ENCODE data around the gene TSPEAR.

Gene TSPEAR

DNA sequence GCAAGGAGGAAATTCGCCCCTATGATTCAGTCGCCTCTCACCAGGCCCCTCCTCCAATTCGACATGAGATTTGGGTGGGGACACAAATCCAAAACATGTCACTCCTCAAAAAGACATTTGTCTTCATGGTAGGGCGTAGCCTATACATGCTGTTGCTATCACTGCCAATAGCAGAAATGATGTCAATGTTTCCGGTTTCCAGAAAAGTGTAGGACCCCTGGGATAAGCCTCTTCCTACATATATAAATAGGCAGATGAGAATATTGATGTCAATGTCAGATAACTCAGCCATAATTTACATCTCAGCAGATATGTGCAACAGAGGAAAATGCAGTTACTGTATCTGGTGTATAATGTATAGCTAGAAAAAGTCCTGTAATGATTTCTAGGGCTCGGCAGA lies 239.4 kb downstream of the TSPEAR start:
- no peaks in the 10 kb centered on the region for H3K27me3 Mint-ChIP-seq
- no peaks in the 10 kb centered on the region for H3K4me1 Mint-ChIP-seq (ENCODE audit: low read depth)
- no peak for DNase-seq
- no peak overlapping the region for H3K27ac Mint-ChIP-seq
- no peak overlapping the region for H3K4me3 Mint-ChIP-seq
- H3K36me3 Mint-ChIP-seq (ENCODE audit: low read depth): no peaks in the 10 kb centered on the region
- H3K9me3 Mint-ChIP-seq: no peaks in the 10 kb centered on the region

- Mint-ChIP-seq H3K4me1 (ENCODE audit: low read depth) (no peaks in the 10 kb centered on the region), H3K36me3 (ENCODE audit: low read depth) (no peaks in the 10 kb centered on the region), H3K9me3 (no peaks in the 10 kb centered on the region), H3K27me3 (no peaks in the 10 kb centered on the region), H3K4me3 (no peak overlapping the region), H3K27ac (no peak overlapping the region)
- DNase-seq: no peak
Observed at GRCh38 chr21:44471341-44471740, 240.0 kb downstream of the TSPEAR start.

DNA sequence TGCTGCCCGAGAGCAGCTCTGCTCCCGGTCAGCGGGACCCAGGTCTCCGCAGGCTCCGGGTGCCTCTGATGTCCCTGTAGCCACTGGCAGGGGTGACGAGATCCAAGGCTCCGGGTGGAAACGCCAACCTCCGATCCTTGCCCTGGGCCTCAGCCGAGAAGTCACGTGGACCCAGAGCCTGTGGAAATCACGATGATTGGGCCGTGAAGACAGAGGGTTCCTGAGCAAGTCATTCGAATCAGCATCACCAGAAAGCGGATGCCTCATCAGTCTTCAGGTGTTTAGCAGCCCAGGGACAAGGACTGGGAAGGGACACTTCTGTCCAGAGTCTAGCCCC lies 243.5 kb downstream of the TSPEAR start:
- H3K36me3 Mint-ChIP-seq (ENCODE audit: low read depth): no peaks in the 10 kb centered on the region
- H3K4me3 Mint-ChIP-seq: no peak overlapping the region
- DNase-seq: no peak
- no peak overlapping the region for H3K27ac Mint-ChIP-seq
- no peaks in the 10 kb centered on the region for H3K4me1 Mint-ChIP-seq (ENCODE audit: low read depth)
- no peaks in the 10 kb centered on the region for H3K27me3 Mint-ChIP-seq
- H3K9me3 Mint-ChIP-seq: no peaks in the 10 kb centered on the region

GRCh38 chr21:44466996-44467858 lies 244.1 kb downstream of the TSPEAR start:
- Mint-ChIP-seq H3K9me3 (no peaks in the 10 kb centered on the region), H3K36me3 (ENCODE audit: low read depth) (no peaks in the 10 kb centered on the region), H3K27ac (no peak overlapping the region), H3K4me1 (ENCODE audit: low read depth) (no peaks in the 10 kb centered on the region), H3K4me3 (no peak overlapping the region), H3K27me3 (no peaks in the 10 kb centered on the region)
- no peak for DNase-seq

DNA sequence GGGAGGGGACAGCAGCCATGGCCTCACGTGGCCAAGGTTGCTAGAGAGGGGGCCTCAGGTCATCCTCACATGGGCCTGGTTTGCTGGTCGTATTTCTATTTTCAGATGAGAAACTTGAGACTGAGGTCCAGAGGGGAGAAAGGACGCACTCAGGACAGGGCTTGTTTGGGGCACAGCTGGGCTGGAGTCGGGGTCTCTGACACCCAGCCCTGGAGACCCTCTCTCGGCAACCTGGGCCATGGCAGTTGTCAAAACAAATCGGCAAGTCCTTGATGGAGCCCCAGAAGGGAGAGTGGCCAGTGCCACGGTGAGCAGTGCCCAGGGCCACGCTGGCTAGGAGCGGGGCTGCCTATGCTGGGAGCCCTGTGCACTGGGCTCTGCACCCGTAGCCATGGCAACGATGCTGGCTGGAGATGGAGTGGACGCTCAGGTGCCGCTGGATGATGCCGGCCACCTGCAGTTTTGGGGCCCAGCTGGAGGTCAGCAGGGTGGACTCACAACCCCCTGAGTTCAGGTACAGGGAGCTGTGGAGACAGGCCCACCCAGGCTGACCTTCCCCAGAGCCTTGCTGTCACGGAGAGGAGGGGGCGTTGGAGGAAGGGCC lies 244.9 kb downstream of the TSPEAR start:
- H3K9me3 Mint-ChIP-seq: no peaks in the 10 kb centered on the region

GRCh38 chr21:44464351-44464750 lies 247.0 kb downstream of the TSPEAR start:
- Mint-ChIP-seq H3K36me3 (ENCODE audit: low read depth) (no peaks in the 10 kb centered on the region), H3K9me3 (no peaks in the 10 kb centered on the region), H3K27ac (no peak overlapping the region), H3K27me3 (no peaks in the 10 kb centered on the region), H3K4me3 (no peak overlapping the region), H3K4me1 (ENCODE audit: low read depth) (no peaks in the 10 kb centered on the region)
- no peak for DNase-seq

More for the DNA sequence above, 244.9 kb downstream of the TSPEAR start:
- no peaks in the 10 kb centered on the region for H3K4me1 Mint-ChIP-seq (ENCODE audit: low read depth)
- DNase-seq: no peak
- no peaks in the 10 kb centered on the region for H3K36me3 Mint-ChIP-seq (ENCODE audit: low read depth)
- no peaks in the 10 kb centered on the region for H3K27me3 Mint-ChIP-seq
- no peak overlapping the region for H3K27ac Mint-ChIP-seq
- no peak overlapping the region for H3K4me3 Mint-ChIP-seq

GRCh38 chr21:44463724-44464123 lies 247.6 kb downstream of the TSPEAR start:
- no peak for DNase-seq
- Mint-ChIP-seq H3K4me1 (ENCODE audit: low read depth) (no peaks in the 10 kb centered on the region), H3K27me3 (no peaks in the 10 kb centered on the region), H3K4me3 (no peak overlapping the region), H3K9me3 (no peaks in the 10 kb centered on the region), H3K36me3 (ENCODE audit: low read depth) (no peaks in the 10 kb centered on the region), H3K27ac (no peak overlapping the region)

GRCh38 chr21:44462834-44463200 lies 248.6 kb downstream of the TSPEAR start:
- Mint-ChIP-seq H3K9me3 (no peaks in the 10 kb centered on the region), H3K27ac (no peak overlapping the region), H3K27me3 (no peaks in the 10 kb centered on the region), H3K36me3 (ENCODE audit: low read depth) (no peaks in the 10 kb centered on the region), H3K4me1 (ENCODE audit: low read depth) (no peaks in the 10 kb centered on the region), H3K4me3 (no peak overlapping the region)
- no peak for DNase-seq

GRCh38 chr21:44462086-44462833 lies 249.1 kb downstream of the TSPEAR start:
- Mint-ChIP-seq H3K36me3 (ENCODE audit: low read depth) (no peaks in the 10 kb centered on the region), H3K27ac (no peak overlapping the region)

GRCh38 chr21:44461464-44462001 lies 249.8 kb downstream of the TSPEAR start:
- Mint-ChIP-seq H3K9me3 (no peaks in the 10 kb centered on the region), H3K27ac (no peak overlapping the region), H3K4me1 (ENCODE audit: low read depth) (peaks cover under 1% of the 10 kb centered on the region), H3K27me3 (no peaks in the 10 kb centered on the region), H3K36me3 (ENCODE audit: low read depth) (no peaks in the 10 kb centered on the region), H3K4me3 (no peak overlapping the region)
- no peak for DNase-seq

More at GRCh38 chr21:44462086-44462833, 249.1 kb downstream of the TSPEAR start:
- Mint-ChIP-seq H3K4me3 (no peak overlapping the region), H3K27me3 (no peaks in the 10 kb centered on the region), H3K4me1 (ENCODE audit: low read depth) (no peaks in the 10 kb centered on the region), H3K9me3 (no peaks in the 10 kb centered on the region)
- DNase-seq: no peak

GRCh38 chr21:44461005-44461404 lies 250.4 kb downstream of the TSPEAR start:
- H3K9me3 Mint-ChIP-seq: no peaks in the 10 kb centered on the region
- no peak overlapping the region for H3K27ac Mint-ChIP-seq
- DNase-seq: no peak
- peaks cover 3% of the 10 kb centered on the region for H3K4me1 Mint-ChIP-seq (ENCODE audit: low read depth)
- no peak overlapping the region for H3K4me3 Mint-ChIP-seq
- no peaks in the 10 kb centered on the region for H3K36me3 Mint-ChIP-seq (ENCODE audit: low read depth)
- H3K27me3 Mint-ChIP-seq: no peaks in the 10 kb centered on the region

DNA sequence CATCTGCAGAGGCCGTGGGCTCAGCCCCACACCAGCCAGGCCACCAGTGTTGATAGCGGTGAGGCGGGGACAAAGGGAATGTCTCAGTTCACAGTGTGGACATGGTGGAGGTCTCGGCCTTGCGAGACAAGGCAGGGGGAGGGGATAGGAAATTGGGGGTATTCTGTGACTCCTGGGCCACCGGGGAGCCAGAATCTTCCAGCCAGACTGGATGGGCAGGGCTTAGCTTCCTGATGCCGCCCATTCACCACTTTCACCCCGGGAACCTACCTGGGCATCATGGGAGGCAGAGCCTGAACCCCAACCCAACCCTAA lies 251.0 kb downstream of the TSPEAR start:
- Mint-ChIP-seq H3K4me3 (no peak overlapping the region), H3K27ac (no peak overlapping the region)

DNA sequence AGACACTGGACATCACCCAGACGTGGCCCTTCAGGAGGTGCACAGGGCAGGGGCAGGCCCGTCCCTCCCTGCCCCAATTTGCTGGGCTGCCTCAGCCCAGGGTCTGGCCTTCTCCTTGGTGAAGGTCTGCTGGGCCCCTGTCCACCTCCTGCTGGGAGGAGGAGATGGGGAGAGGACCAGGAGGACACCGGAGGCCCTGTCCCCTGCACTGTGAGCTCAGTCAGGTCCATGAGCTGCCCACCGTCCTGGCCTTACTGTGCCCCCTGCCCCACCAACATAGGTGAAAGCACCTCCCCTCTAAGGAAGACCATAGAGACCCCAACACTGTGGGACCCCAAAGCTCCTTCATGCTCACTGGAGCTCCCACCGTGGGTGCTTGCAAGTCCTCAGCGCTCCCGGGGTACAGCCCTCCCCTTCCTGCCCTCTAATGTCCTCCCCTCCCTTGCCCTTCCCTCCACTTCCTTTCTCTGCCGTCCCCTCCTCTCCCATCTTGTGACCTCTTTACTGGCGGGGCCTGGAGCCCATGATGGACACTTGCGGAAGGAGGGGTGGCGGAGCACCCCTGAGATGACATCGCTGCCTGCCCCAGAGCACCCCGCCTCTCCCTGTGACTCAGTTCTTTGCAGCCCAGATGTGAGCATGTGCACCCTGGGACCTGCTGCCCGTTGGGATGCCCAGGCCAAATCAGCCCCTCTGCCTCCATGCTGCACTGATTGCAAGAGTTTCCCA lies 251.5 kb downstream of the TSPEAR start:
- H3K4me1 Mint-ChIP-seq (ENCODE audit: low read depth): peaks cover 3% of the 10 kb centered on the region

More for the DNA sequence above, 251.0 kb downstream of the TSPEAR start:
- no peaks in the 10 kb centered on the region for H3K9me3 Mint-ChIP-seq
- no peak for DNase-seq
- H3K27me3 Mint-ChIP-seq: no peaks in the 10 kb centered on the region
- H3K4me1 Mint-ChIP-seq (ENCODE audit: low read depth): peaks cover 3% of the 10 kb centered on the region
- H3K36me3 Mint-ChIP-seq (ENCODE audit: low read depth): no peaks in the 10 kb centered on the region

DNA sequence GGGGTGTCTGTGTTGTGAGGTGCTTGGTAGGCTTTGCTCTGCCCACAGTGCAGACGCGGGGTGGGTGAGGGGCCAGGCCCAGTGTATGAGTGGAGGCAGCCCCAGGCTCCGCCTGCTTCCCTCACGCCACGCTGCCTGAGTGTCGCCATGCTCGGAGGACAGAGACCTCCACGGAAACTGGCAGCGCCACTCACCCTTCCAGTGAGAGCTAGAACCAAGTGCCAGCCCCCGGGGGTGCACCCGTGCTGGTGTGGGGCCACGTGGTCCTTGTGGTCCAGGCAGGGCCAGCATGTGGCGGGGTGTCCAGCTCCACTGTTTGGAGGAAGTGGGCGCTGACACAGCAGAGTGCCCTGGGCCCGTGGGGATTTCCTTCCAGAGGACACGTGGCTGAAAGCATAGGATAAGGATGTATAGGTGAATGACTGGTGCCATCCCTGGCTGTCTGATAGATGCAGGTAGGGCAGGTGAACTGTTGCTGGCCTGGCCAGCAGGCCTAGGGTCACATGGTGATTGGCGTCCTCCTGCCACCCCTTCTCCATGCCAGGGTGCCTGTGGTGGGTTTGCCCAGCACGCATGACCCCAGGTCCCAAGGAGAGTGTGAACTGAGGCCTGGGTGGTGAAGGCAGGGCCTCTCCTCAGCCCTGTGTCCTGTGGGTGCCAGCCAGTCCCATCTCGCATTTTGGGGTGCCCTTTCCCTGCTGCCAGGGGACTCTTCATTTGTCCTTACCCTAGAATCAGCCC lies 252.2 kb downstream of the TSPEAR start:
- Mint-ChIP-seq H3K4me1 (ENCODE audit: low read depth) (peaks cover 4% of the 10 kb centered on the region), H3K9me3 (peaks cover 3% of the 10 kb centered on the region), H3K4me3 (no peak overlapping the region), H3K27ac (no peak overlapping the region), H3K36me3 (ENCODE audit: low read depth) (no peaks in the 10 kb centered on the region), H3K27me3 (peaks cover 5% of the 10 kb centered on the region)
- DNase-seq: no peak

More for the DNA sequence above, 251.5 kb downstream of the TSPEAR start:
- DNase-seq: no peak
- Mint-ChIP-seq H3K27ac (no peak overlapping the region), H3K4me3 (no peak overlapping the region), H3K27me3 (no peaks in the 10 kb centered on the region), H3K36me3 (ENCODE audit: low read depth) (no peaks in the 10 kb centered on the region), H3K9me3 (no peaks in the 10 kb centered on the region)
